Skeletal muscle tissue (tissue), 4 donors: Measurements from ENCODE around the gene ADRB2. TPM values are rescaled to one million over a fixed set of nuclear protein-coding genes. Genes with fewer than 3 reads are reported as not detected.
A peak's percentile ranks its signal among the peaks of the same experiment; 100 is the strongest.

ENCODE experiments used
- H3K27ac ChIP-seq: one replicate; pipeline ENCODE4 v1.7.0; 2013; ENCODE audit warnings: mild to moderate bottlenecking, low read depth, low read length, inconsistent platforms
- H3K27me3 ChIP-seq, 3 donors: one replicate each; pipeline ENCODE4 v1.7.0; 2013; ENCODE audit warnings: low read length in 3 of 3; ENCODE audit not compliant: control insufficient read depth in 3 of 3, insufficient read depth in 3 of 3
- H3K36me3 ChIP-seq, 3 donors: one replicate each; pipeline ENCODE4 v1.7.0; 2013; ENCODE audit warnings: low read length in 3 of 3; ENCODE audit not compliant: control insufficient read depth in 3 of 3, insufficient read depth in 3 of 3
- H3K4me1 ChIP-seq, 3 donors: one replicate each; pipeline ENCODE4 v1.7.0; 2013; ENCODE audit warnings: low read length in 3 of 3, mild to moderate bottlenecking in 3 of 3; ENCODE audit not compliant: control insufficient read depth in 3 of 3, insufficient read depth in 3 of 3
- H3K4me3 ChIP-seq, 3 donors: one replicate each; pipeline ENCODE4 v1.7.0; 2013; ENCODE audit warnings: low read length in 3 of 3
- H3K9ac ChIP-seq, 3 donors: one replicate each; pipeline ENCODE4 v1.7.0; 2013; ENCODE audit warnings: low read length in 3 of 3, mild to moderate bottlenecking in 3 of 3, moderate library complexity in 2 of 3, low read depth in 1 of 3
- H3K9me3 ChIP-seq, 3 donors: one replicate each; pipeline ENCODE4 v1.7.0; 2013; ENCODE audit warnings: low read length in 3 of 3; ENCODE audit not compliant: control insufficient read depth in 3 of 3
- total RNA-seq: library from RNA; depleted of rRNA; stranded (reverse); fragments of >200 nt; gene quantifications from one replicate; pipeline ENCODE4 v1.2.3, GENCODE V29; 2014
- donor health status: Osteomylitis.

Gene ADRB2
- total RNA-seq, 1 donor from 2014 or later, result 3.1 TPM

- Histone ChIP-seq H3K27me3 (no peaks in the 10 kb centered on the region), H3K27ac (no peak overlapping the region), H3K9me3 (no peaks in the 10 kb centered on the region), H3K4me3 (no peak overlapping the region), H3K4me1 (peaks cover 3 to 9% (median 4%) of the 10 kb centered on the region in 3 donors), H3K36me3 (no peaks in the 10 kb centered on the region), H3K9ac (no peak overlapping the region)
Observed at GRCh38 chr5:148815578-148815977, 10.8 kb upstream of the ADRB2 start.

- Histone ChIP-seq H3K9ac (no peak overlapping the region), H3K4me3 (no peak overlapping the region), H3K27me3 (no peaks in the 10 kb centered on the region), H3K27ac (no peak overlapping the region), H3K36me3 (no peaks in the 10 kb centered on the region), H3K4me1 (peaks cover 3 to 9% (median 4%) of the 10 kb centered on the region in 3 donors), H3K9me3 (no peaks in the 10 kb centered on the region)
Observed at GRCh38 chr5:148816357-148816756, 10.1 kb upstream of the ADRB2 start.

- no peak overlapping the region for H3K27ac ChIP-seq
- no peak overlapping the region for H3K9ac ChIP-seq
- no peaks in the 10 kb centered on the region for H3K9me3 ChIP-seq
- no peak overlapping the region for H3K4me3 ChIP-seq
- peaks cover 3 to 9% (median 4%) of the 10 kb centered on the region in 3 donors for H3K4me1 ChIP-seq
- H3K27me3 ChIP-seq, result no peaks in the 10 kb centered on the region
- H3K36me3 ChIP-seq, result no peaks in the 10 kb centered on the region
Observed at GRCh38 chr5:148816782-148817181, 9.6 kb upstream of the ADRB2 start.

- H3K27ac ChIP-seq, result no peak overlapping the region
- H3K4me3 ChIP-seq, result no peak overlapping the region
- no peaks in the 10 kb centered on the region for H3K36me3 ChIP-seq
- no peak overlapping the region for H3K9ac ChIP-seq
- no peaks in the 10 kb centered on the region for H3K9me3 ChIP-seq
- no peaks in the 10 kb centered on the region for H3K27me3 ChIP-seq
- peaks cover 3 to 9% (median 4%) of the 10 kb centered on the region in 3 donors for H3K4me1 ChIP-seq
Observed at GRCh38 chr5:148817606-148818005, 8.8 kb upstream of the ADRB2 start.

- no peaks in the 10 kb centered on the region for H3K27me3 ChIP-seq
- peaks cover 8 to 16% (median 10%) of the 10 kb centered on the region in 3 donors for H3K4me1 ChIP-seq
- no peak overlapping the region for H3K27ac ChIP-seq
- H3K9me3 ChIP-seq, result no peaks in the 10 kb centered on the region
- H3K9ac ChIP-seq, result no peak overlapping the region
- H3K36me3 ChIP-seq, result no peaks in the 10 kb centered on the region
- H3K4me3 ChIP-seq, result no peak overlapping the region
Observed at GRCh38 chr5:148820461-148821395, 5.7 kb upstream of the ADRB2 start.

GRCh38 chr5:148823871-148824270 lies 2.5 kb upstream of the ADRB2 start:
- Histone ChIP-seq H3K27me3 (no peaks in the 10 kb centered on the region), H3K4me3 (no peak overlapping the region), H3K27ac (no peak overlapping the region), H3K9ac (no peak overlapping the region), H3K36me3 (peaks cover 0 to 3% (median 0%) of the 10 kb centered on the region in 3 donors), H3K9me3 (no peaks in the 10 kb centered on the region), H3K4me1 (peaks cover 15 to 25% (median 16%) of the 10 kb centered on the region in 3 donors)

GRCh38 chr5:148825716-148826052 lies 727 bp upstream of the ADRB2 start:
- peaks cover 0 to 3% (median 0%) of the 10 kb centered on the region in 3 donors for H3K36me3 ChIP-seq
- peak overlapping the region; percentile 80 to 98 (median 93) for H3K9ac ChIP-seq
- H3K27me3 ChIP-seq, result no peaks in the 10 kb centered on the region
- no peaks in the 10 kb centered on the region for H3K9me3 ChIP-seq
- peak overlapping the region; percentile 97 for H3K27ac ChIP-seq
- peak overlapping the region; percentile 78 to 97 (median 96) for H3K4me3 ChIP-seq
- peaks cover 21 to 28% (median 24%) of the 10 kb centered on the region in 3 donors for H3K4me1 ChIP-seq

- Histone ChIP-seq H3K9me3 (no peaks in the 10 kb centered on the region), H3K4me1 (peaks cover 32 to 38% (median 34%) of the 10 kb centered on the region in 3 donors), H3K36me3 (peaks cover 0 to 3% (median 0%) of the 10 kb centered on the region in 3 donors), H3K4me3 (peak overlapping the region; percentile 89 to 97 (median 96)), H3K27ac (peak overlapping the region; percentile 97), H3K9ac (peak overlapping the region; percentile 87 to 98 (median 93)), H3K27me3 (no peaks in the 10 kb centered on the region)
Observed at GRCh38 chr5:148826739-148827070, 294 bp downstream of the ADRB2 start.

GRCh38 chr5:148827723-148828122 lies 1.3 kb downstream of the ADRB2 start:
- peaks cover 40 to 46% (median 43%) of the 10 kb centered on the region in 3 donors for H3K4me1 ChIP-seq
- peak overlapping the region; percentile 87 to 98 (median 93) for H3K9ac ChIP-seq
- peak overlapping the region; percentile 89 to 97 (median 96) for H3K4me3 ChIP-seq
- peak overlapping the region; percentile 97 for H3K27ac ChIP-seq
- no peaks in the 10 kb centered on the region for H3K27me3 ChIP-seq
- no peaks in the 10 kb centered on the region for H3K9me3 ChIP-seq
- H3K36me3 ChIP-seq, result peaks cover 0 to 3% (median 0%) of the 10 kb centered on the region in 3 donors
